GM11168 (cell line): Measurements from ENCODE around the gene LRCH1.
"Not testable (repeated sequence)": the region's sequence is repeated elsewhere in the genome, so short reads cannot be mapped to it uniquely, and the experiment has no call there.

Experiments
- in situ Hi-C: fragments of 300-500 bp; cut with MboI; formaldehyde crosslinking; loops from one replicate; pipeline ENCODE4 v1.12.0; 2022; ENCODE audit warnings: low sequenced_read_pairs; ENCODE audit not compliant: unreplicated experiment

The LRCH1 gene

GRCh38 chr13:46552889-46553520 lies at the start of gene LRCH1:
TSS of gene LRCH1 (plus strand) at chr13:46553170. CDS start at chr13:46553397, 227 bp downstream.
- in situ Hi-C loops = loop anchor here (10.0 kb wide), 1 partner anchor 162 kb away; no protein-coding TSS in a partner anchor

- in situ Hi-C loops = loop anchor here (10.0 kb wide), 1 partner anchor 211 kb away; no protein-coding TSS in a partner anchor
These were observed 48.9 kb upstream of the LRCH1 start for GRCh38 chr13:46504036-46504435.

DNA sequence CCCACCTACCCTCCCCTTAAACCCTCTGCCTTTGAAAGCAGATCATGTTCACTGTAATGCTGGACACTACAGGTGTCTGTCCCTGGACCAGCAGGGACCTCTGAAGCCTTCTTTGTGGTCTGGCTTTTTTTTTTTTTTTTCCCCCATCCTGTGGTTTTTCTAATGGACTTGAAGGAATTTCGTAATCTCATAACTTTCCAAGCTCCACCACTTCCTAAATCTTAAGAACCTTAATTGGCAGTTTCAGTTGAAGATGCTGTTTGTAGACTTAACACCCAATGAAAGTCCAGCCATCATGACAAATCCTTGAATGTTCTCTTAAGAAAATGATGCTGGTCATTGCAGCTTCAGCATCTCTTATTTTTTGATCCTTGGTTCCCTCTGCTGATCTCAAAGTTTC lies 45.0 kb upstream of the LRCH1 start:
- in situ Hi-C loops = loop anchor here (10.0 kb wide), 1 partner anchor 207 kb away; no protein-coding TSS in a partner anchor

GRCh38 chr13:46509981-46510380 lies 43.0 kb upstream of the LRCH1 start:
- in situ Hi-C loops = loop anchor here (10.0 kb wide), 1 partner anchor 205 kb away; no protein-coding TSS in a partner anchor

DNA sequence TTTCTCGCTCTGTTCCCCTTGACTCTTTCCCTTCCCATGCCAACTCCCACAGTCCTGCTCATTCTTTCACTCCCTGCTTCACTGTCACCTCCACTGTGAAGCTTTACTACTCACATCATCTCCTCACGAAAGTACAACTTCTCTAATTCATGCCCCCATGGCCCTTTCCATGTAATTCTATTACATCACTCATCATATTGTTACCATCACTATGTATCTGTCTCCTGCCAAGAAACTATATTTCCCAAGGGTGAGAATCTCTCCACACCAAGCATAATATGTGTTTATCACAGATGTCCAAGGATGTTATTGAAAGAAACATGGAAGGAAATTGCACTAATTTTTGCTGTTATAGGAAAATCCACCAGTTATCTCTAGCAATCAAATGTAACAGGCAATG lies 37.2 kb upstream of the LRCH1 start:
- in situ Hi-C loops = no loop called here

DNA sequence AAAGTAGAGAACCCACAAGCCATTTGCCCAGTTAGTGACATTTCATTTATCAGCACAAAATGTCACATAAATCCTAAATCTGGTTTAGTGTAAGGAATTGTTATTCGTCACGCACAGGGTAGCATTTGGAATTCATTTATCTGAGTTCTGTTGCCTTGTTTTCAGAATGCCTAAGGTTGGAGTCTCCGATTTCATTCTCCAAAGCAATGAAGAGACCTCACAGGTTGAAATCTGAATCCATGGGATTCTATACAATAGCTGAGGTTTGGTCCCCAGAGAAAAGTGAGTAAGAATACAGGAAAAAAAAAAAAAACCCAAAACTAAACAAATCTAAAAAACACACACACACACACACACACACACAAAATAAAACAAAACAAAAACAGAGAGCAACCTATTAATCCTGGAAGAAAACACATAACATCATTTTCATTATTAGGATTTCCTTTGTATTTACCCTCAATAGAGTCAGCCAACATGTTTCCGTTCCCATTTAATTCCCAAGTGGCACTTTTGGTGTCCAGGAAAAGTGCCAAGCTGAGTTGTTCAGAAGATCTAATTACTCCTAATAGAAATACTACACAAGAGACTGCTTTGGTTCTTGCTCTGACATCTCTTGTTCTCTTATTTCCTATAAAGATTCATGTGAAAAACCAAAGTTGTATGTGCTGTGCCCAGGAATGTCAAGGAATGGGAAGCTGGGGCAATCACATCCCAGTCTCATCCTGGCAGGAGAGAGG lies 36.2 kb upstream of the LRCH1 start:
- in situ Hi-C loops = no loop called here

DNA sequence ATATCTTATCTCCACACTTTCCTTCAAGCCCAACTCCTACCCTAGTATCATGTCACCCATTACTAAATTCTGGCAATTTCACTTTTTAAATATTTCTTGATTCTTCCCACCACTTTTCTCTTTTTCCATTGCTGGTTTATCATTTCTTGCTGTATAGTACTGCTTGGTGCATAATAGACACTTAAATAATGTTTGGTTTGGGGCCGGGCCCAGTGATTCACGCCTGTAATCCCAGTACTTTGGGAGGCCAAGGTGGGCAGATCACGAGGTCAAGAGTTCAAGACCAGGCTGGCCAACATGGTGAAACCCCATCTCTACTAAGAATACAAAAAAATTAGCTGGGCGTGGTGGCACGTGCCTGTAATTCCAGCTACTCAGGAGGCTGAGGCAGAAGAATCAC lies 35.2 kb upstream of the LRCH1 start:
- in situ Hi-C loops = not testable (repeated sequence)

- in situ Hi-C loops = no loop called here
These were observed 33.8 kb upstream of the LRCH1 start for GRCh38 chr13:46519182-46519581.

DNA sequence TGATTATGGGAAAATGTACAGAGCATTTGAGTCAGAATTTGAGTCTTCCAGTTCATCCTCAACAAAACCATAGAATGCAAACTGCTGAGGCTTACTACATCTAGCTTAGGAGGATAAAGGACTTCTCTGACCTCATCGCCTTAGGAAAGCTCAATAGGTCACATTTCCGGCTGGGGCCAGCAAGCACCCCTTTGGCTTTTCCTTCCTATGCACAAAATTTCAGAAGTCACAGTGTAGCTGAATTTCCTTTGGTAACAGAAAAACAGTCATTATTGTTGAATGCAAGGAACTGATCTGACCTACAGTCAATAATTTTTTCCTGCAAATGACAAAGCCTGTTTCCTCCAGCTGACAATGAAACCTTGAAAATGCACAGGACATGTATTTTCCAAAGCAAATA lies 32.8 kb upstream of the LRCH1 start:
- in situ Hi-C loops = no loop called here

DNA sequence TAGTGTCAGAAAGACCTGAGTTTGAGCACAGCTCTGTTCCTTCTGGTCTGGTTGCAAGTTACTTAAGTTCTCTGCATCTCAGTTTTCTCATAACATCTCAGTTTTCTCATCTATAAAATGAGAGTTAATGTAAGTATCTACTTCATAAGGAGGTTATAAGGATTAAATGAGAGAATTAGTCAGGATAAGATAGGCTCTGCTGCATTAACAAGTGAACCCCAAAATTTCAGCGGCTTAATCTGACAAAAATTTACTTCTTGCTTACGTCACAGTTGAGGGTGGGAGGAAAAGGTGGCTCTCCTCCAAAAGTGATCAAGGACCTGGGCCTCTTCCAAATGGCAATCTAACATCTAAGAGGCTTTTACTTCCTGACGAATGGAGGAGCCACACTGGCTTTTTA lies 31.5 kb upstream of the LRCH1 start:
- in situ Hi-C loops = no loop called here

DNA sequence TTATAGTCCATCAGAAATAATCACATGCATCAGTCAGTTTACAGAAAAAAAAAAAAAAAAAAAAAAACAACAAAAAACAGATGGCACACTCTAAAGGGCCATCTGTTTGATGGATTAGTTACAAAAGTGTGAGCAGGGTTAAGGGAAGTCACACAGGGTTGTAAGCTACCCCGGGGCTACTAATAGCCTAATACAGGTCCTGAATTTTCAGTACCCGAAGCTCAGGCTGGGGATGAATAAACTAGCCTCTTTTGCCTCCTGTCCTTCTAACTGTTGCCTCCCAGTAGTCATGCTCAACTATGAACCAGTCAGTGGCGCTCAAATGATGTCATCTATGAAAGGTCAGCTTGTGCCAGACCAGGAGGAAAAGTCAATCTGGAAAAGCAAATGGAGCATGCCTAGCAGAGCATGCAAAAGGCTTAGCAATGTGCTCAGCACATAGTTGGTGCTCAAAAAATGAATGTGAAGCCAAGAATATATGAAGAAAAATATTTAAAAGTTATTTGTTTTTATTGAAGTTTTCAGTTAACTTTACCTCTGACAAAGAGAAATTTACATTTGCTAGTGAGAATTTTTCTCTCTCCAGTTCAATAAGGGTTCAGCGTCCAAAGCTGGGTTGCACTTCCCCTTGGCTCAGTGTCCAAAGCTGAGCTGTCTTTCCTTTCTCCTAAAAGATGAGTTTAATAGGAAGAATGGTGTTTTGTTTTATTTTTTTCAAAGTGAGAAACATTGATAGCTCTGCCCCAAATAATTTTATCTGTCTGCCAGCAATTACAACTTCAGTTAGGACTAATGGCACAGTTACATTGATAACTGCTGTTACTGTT lies 30.8 kb upstream of the LRCH1 start:
- in situ Hi-C loops = no loop called here

DNA sequence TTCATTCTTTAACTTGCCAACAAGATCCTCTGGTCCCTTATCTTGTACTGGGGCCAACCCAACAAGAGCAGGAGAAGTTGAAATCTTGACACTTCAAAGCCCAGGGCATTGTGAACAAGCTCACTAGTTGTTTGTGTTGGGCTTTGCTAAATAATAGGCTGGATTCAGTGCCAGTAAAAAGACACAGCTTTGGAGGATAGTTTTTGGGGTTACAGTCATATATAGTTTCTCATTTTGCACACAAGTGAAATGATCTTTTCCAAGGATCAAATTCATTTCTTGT lies 30.3 kb upstream of the LRCH1 start:
- in situ Hi-C loops = no loop called here

DNA sequence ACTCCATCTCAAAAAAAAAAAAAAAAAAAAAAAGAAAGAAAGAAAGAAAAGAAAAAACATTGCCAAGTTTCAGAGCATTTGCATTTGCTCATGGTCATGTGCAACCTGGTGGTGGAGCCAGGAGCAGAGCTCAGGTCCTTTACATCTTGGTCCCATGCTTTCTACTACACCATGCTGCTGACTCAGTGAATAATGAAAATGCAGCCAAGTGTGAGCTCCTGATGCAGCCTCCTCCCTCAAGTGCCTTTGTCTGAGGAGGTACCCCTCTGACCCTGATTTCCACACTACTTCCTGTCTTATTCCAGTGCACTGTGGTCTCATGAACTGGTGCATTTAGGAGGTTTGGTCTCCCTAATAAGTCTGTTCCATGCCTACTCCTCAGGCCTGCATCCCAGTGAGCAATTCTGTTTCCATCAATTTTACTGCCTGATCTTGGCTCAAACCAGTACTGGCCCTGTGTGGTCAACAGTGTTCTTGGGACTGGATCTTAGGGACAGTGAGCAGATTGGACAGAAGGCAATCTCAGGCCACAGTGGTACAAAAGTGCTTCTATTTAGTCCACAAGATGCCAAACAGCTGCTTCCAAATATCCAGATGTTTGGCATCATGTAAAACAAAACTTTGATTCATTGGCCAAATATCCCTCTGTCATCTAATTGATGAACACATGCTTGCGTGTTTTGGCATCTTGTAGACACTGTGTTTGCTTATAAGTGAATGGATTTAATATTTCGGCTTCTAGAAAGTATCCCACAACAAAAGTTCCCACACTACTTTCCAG lies 28.8 kb upstream of the LRCH1 start:
- in situ Hi-C loops = no loop called here

- in situ Hi-C loops = no loop called here
These were observed 26.8 kb upstream of the LRCH1 start for GRCh38 chr13:46526100-46526735.

DNA sequence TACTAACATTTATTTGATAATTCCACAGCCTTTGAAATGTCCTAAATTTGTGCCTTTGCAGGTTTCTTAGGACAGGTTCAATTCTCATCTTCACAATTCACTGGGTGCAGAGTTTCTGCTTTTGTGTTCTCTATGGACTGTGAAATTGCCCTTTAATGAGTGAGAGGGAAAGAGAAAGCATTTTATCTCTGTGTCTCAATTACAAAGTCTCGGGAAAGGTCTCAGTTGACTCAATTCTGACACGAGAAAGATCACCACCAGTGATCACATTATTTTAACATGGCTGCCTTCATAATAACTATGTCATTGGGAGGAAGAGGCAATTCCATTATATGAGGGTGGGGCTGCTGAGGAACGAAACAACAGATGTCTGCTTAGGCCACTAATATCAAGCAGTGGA lies 26.2 kb upstream of the LRCH1 start:
- in situ Hi-C loops = no loop called here

DNA sequence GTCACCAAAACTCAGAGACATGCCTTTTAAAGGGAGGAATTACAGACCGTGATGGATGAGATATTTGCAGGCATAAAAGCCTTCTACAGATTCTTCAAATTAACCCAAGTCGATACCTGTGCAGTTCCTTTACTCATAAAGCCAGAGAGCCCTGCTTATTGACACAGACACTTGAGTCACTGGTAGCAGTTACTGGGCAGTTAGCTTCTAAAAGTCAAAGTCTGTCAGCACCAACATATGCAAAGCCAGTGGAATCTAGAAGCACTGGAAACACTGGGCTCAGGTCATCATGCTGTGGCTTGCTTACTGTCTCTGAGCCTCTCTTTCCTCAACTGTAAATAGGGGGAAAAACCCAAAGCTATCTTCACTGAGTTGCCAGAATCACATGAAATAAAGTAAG lies 25.7 kb upstream of the LRCH1 start:
- in situ Hi-C loops = no loop called here

- in situ Hi-C loops = no loop called here
These were observed 23.6 kb upstream of the LRCH1 start for GRCh38 chr13:46529216-46529919.

DNA sequence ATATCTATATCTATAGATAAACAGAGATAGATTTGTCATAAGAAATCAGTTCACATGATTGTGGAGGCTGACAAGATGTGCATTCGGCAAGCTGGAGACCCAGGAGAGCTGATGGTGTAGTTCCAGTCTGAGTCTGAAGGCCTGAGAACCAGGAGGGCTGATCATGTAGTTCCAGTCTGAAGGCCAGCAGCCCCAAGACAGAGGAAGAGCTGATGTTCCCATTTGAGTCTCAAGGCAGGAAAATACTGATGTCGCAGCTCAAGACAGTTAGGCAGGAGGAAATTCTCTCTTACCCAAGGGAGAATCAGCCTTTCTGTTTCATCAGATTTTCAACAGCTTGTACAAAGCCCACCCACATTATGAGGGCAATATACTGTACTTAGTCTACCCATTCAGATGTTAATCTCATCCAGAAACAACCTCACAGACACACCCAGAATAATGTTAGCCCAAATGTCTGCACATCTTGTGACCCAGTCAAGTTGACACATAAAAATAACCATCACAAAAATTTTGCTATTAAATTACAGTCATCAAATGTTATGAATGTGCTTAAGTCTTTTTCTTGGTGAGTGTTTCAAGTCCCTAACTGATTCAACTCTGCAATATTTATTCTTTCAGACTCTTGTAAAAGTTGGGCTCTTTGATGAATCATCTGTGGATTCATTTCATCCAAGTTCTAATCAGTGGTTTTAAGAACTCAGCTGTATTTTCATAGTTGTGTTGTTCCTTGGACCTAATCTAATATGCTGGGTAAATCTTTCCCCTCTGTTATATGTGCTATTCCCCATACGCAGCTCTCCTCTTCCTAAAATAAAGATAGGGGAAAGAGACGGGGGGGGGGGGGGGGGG lies 22.7 kb upstream of the LRCH1 start:
- in situ Hi-C loops = no loop called here
